Stimulated activated CD8-positive, alpha-beta memory T cell treated with anti-CD3 and anti-CD28 coated beads, Interleukin-15, amount 100 ng/mL, for 48 hours (primary cell): Measurements from ENCODE around the gene SHISA6.

ENCODE experiments used
- DNase-seq, 2 donors: peaks; one replicate each; pipeline ENCODE4 v3.0.0-alpha.2; 2020; ENCODE audit warnings: low read depth in 2 of 2

SHISA6 gene

DNA sequence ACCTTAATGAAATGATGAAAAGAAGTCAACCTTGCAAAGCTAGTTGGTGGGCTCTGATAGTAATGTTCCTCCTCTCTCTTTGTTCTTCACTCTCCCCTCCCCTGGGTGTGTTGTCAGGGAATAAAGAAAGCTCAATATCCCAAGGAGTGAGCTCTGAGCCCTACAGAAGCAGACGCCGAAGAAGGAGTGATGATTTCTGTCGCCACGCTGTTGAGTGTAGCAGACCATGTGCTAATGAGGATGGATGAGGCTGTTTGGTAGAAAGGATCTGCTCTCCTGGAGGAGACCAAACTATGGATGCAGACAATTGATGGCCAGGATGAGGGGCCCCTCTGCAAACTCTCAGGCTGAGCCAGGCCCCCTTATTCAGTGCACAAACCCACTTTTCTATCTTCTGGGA lies 217.3 kb downstream of the SHISA6 start:
- no peak for DNase-seq

GRCh38 chr17:11459861-11460331 lies 218.9 kb downstream of the SHISA6 start:
- no peak for DNase-seq

GRCh38 chr17:11461993-11462548 lies 221.1 kb downstream of the SHISA6 start:
- no peak for DNase-seq

- DNase-seq = no peak
Measured at GRCh38 chr17:11467639-11468038, 226.6 kb downstream of the SHISA6 start.

GRCh38 chr17:11485336-11486100 lies 244.5 kb downstream of the SHISA6 start:
- DNase-seq = no peak

GRCh38 chr17:11486101-11486867 lies 245.3 kb downstream of the SHISA6 start:
- DNase-seq = no peak

DNA sequence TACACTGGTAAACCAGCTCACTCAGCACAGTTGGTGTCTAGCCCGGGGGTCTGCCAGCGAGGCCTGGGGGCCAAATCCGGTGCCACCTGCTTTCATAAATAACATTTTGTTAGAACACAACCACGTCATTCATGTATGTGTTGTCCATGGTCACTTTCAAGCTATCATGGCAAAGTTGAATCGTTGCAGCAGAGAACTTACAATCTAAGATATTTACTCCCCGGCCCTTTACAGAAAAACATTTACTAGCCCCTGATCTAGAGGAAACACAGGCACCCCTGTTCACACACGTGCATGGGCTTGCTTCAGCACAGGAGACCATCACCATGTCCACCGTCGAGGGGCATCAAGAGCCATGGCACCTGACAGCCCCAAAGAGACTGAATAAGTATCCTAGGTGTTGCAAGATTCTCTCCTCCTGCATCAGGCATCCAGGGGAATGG lies 245.9 kb downstream of the SHISA6 start:
- DNase-seq = no peak

- DNase-seq = no peak
Measured at GRCh38 chr17:11487469-11487868, 246.5 kb downstream of the SHISA6 start.

- no peak for DNase-seq
Measured at GRCh38 chr17:11488407-11488806, 247.4 kb downstream of the SHISA6 start.

DNA sequence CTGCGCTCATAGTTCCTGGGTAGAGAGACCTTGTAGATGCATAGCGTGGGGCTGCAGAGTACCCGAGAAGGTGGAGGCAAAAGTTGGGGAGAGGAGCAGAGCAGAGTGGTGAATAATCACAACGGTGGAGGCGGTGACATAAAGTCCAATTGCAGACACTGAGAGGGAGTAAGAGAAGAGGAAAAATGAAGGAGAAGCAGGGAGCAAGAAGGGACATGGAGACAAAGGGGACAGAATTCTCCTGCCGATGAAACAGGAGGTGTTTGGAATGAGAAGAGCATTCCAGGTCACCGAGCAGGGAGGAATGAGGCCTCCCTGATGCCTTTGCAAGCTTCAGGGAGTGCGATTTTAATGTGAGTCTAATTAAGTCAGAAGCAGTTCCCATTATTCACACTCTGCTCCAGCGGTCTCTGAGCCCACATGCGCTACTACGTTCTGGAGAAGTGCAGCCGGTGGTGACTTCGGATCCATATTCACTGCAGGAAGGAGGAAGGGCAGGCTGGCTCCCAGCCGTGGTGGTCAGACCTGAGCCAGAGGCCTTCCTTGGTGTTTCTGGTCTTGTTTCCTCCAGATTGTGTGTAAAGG lies 249.2 kb downstream of the SHISA6 start:
- no peak for DNase-seq

GRCh38 chr17:11492511-11492910 lies 251.5 kb downstream of the SHISA6 start:
- no peak for DNase-seq

DNA sequence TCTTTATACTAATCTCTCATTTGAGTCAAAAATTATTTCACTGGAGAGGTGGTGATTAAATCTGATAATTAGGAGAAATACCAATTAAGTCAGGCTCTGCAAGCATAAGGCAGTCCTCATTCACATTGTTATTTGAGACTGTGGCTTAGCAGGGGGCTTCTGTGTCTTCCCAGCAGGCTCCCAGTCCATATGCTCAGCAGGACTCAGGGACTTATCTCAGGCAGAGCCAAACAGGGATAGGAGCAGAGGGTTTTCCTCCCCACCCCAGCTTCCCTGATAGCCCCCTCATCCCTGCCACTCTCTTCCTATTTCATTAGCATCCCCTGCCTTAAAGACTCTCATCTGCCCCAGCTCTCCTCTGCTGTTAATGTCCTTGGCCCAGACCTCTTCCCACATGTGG lies 252.9 kb downstream of the SHISA6 start:
- DNase-seq = no peak

- no peak for DNase-seq
Measured at GRCh38 chr17:11495613-11496012, 254.6 kb downstream of the SHISA6 start.

- DNase-seq = no peak
Measured at GRCh38 chr17:11499881-11500280, 258.9 kb downstream of the SHISA6 start.

- no peak for DNase-seq
Measured at GRCh38 chr17:11503308-11504035, 262.5 kb downstream of the SHISA6 start.

DNA sequence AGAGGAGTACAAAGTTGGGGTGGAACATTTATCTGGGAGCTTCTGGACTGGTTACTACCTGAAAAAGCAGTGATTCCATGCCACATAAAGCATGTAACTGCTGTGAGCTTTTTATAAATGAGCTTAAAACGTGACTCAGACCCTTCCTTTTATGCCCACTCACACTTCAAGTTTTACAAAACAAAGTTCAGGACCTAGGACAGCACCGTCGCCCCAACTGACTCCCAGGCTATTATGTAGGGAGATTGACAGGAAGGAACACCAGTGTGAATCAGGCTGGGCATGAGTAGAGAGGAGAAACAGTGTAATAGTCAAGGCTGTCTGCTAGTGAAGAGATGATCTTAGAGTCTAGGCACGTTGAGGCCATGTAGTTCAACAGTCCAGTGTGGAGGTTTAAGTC lies 265.6 kb downstream of the SHISA6 start:
- DNase-seq = no peak

GRCh38 chr17:11511696-11512095 lies 270.7 kb downstream of the SHISA6 start:
- DNase-seq = no peak

GRCh38 chr17:11514565-11514964 lies 273.6 kb downstream of the SHISA6 start:
- no peak for DNase-seq

- no peak for DNase-seq
Measured at GRCh38 chr17:11514981-11515680, 274.1 kb downstream of the SHISA6 start.

- DNase-seq = no peak
Measured at GRCh38 chr17:11515901-11516300, 274.9 kb downstream of the SHISA6 start.

- no peak for DNase-seq
Measured at GRCh38 chr17:11535231-11535630, 294.2 kb downstream of the SHISA6 start.
